B cell (primary cell): ENCODE data around the gene SGCD. TPM values are rescaled to one million over a fixed set of nuclear protein-coding genes. Genes with fewer than 3 reads are reported as not detected.

Experiments
- ATAC-seq: fragments of 200-7000 bp; cut with Tn5 transposase; one replicate; pipeline ENCODE4 v1.10.0; 2021; ENCODE audit warnings: low read depth, mild to moderate bottlenecking, moderate number of reproducible peaks, moderate library complexity
- CTCF ChIA-PET: fragments of 350-600 bp; sonication (Branson Sonifier 250); formaldehyde crosslinking; loops from one replicate; lab custom pipeline; 2021; ENCODE audit warnings: antibody characterized with exemption, inconsistent platforms; lab: Charles Lee
- POLR2A ChIA-PET: fragments of 350-600 bp; sonication (Branson Sonifier 250); formaldehyde crosslinking; loops from one replicate; lab custom pipeline; 2021; ENCODE audit warnings: antibody characterized with exemption; lab: Charles Lee
- DNase-seq: peaks from one replicate; pipeline ENCODE4 v3.0.0; 2013
- H2AFZ ChIP-seq: 2 replicates; pipeline ENCODE4 v1.6.1; 2012; ENCODE audit warnings: mild to moderate bottlenecking, low read depth, low read length; ENCODE audit not compliant: insufficient read depth, poor library complexity, severe bottlenecking
- H3K27ac ChIP-seq, 2 donors: 1 replicate in 1 of 2; 2 replicates in 1 of 2; pipeline ENCODE4 v1.5.1; 2012 to 2013; ENCODE audit warnings: low read length in 2 of 2, mild to moderate bottlenecking in 2 of 2, moderate library complexity in 1 of 2
- H3K27me3 ChIP-seq, 4 experiments: fragments of 200-600 bp in 1 of 4; sonication (generic) in 1 of 4; replicated peaks in 1 of 4; 1 replicate in 2 of 4; 2 replicates in 2 of 4; pipeline versions ENCODE4 v1.6.1 to v1.7.0; 2013 to 2016; ENCODE audit warnings: low read length in 3 of 4, mild to moderate bottlenecking in 2 of 4, mixed read lengths in 1 of 4, moderate library complexity in 1 of 4; ENCODE audit not compliant: insufficient read depth in 4 of 4, control insufficient read depth in 3 of 4; ENCODE audit errors: control extremely low read depth in 1 of 4
- H3K36me3 ChIP-seq, 2 experiments: replicated peaks in 1 of 2; 1 replicate in 1 of 2; 2 replicates in 1 of 2; pipeline versions ENCODE4 v1.6.1 to v1.7.1; 2013; ENCODE audit warnings: low read length in 1 of 2; ENCODE audit not compliant: insufficient read depth in 2 of 2, control insufficient read depth in 1 of 2; ENCODE audit errors: control extremely low read depth in 1 of 2, extremely low read depth in 1 of 2
- H3K4me1 ChIP-seq, 2 donors: fragments of 200-600 bp in 1 of 2; sonication (generic) in 1 of 2; 1 replicate in 1 of 2; 2 replicates in 1 of 2; pipeline versions ENCODE4 v1.5.1 to v1.6.1; 2013 to 2017; ENCODE audit warnings: low read length in 2 of 2; ENCODE audit not compliant: control insufficient read depth in 2 of 2, insufficient read depth in 2 of 2
- H3K4me2 ChIP-seq: replicated peaks from 2 replicates; pipeline ENCODE3; 2012; ENCODE audit warnings: mild to moderate bottlenecking, low read depth, low read length; ENCODE audit not compliant: poor library complexity, severe bottlenecking
- H3K4me3 ChIP-seq, 5 experiments: fragments of 200-600 bp in 1 of 5; sonication (generic) in 1 of 5; 1 replicate in 3 of 5; 2 replicates in 2 of 5; pipeline versions ENCODE4 v1.5.1 to v1.7.0; 2011 to 2016; ENCODE audit warnings: low read length in 4 of 5, mild to moderate bottlenecking in 4 of 5, low read depth in 2 of 5, control low read depth in 1 of 5, moderate library complexity in 1 of 5; ENCODE audit not compliant: insufficient read depth in 1 of 5; ENCODE audit errors: control extremely low read depth in 1 of 5, extremely low read depth in 1 of 5
- H3K79me2 ChIP-seq: fragments of 200-600 bp; sonication (generic); one replicate; pipeline ENCODE4 v1.6.0; 2016; ENCODE audit warnings: low read length; ENCODE audit not compliant: control insufficient read depth, insufficient read depth
- H3K9ac ChIP-seq: fragments of 200-600 bp; sonication (generic); 2 replicates; pipeline ENCODE4 v1.6.1; 2017; ENCODE audit warnings: mild to moderate bottlenecking, low read length, moderate library complexity
- H3K9me3 ChIP-seq, 3 donors: one replicate each; pipeline versions ENCODE4 v1.6.1 to v1.7.1; 2013; ENCODE audit warnings: low read length in 2 of 3; ENCODE audit not compliant: control insufficient read depth in 2 of 3, insufficient read depth in 1 of 3; ENCODE audit errors: control extremely low read depth in 1 of 3
- H4K20me1 ChIP-seq: 2 replicates; pipeline ENCODE4 v1.6.0; 2012; ENCODE audit warnings: mild to moderate bottlenecking, low read length; ENCODE audit not compliant: insufficient read depth, control insufficient read depth, poor library complexity, severe bottlenecking
- H3K27ac Mint-ChIP-seq: one replicate; pipeline ENCODE4 v1.8.0; 2021; ENCODE audit warnings: mixed read lengths
- H3K27me3 Mint-ChIP-seq: one replicate; pipeline ENCODE4 v1.8.0; 2021; ENCODE audit warnings: mixed read lengths
- H3K4me1 Mint-ChIP-seq: one replicate; pipeline ENCODE4 v1.8.0; 2021; ENCODE audit warnings: mixed read lengths
- H3K4me3 Mint-ChIP-seq: one replicate; pipeline ENCODE4 v1.8.0; 2021; ENCODE audit warnings: mixed read lengths
- H3K9me3 Mint-ChIP-seq: one replicate; pipeline ENCODE4 v1.8.0; 2022; ENCODE audit warnings: mixed read lengths; ENCODE audit not compliant: insufficient read depth
- CTCF ChIP-seq: fragments of 200-600 bp; IDR thresholded peaks from one replicate; pipeline ENCODE4 v1.8.0; 2022; ENCODE audit warnings: antibody characterized with exemption, mild to moderate bottlenecking
- EZH2 ChIP-seq: IDR thresholded peaks from 2 replicates; pipeline ENCODE4 v1.6.1; 2012; ENCODE audit warnings: borderline replicate concordance, low read depth, mild to moderate bottlenecking, moderate library complexity, low read length; ENCODE audit not compliant: insufficient read depth, poor library complexity, severe bottlenecking
- WGBS: methylation state at CpG from one replicate; pipeline ENCODE4 v1.1.5; 2013; ENCODE audit warnings: missing lambda C conversion rate; ENCODE audit not compliant: insufficient coverage; 5-methylcytosine and 5-hydroxymethylcytosine counted together
- intact Hi-C: fragments of 100-400 bp; cut with micrococcal nuclease; formaldehyde crosslinking; loops from one replicate; pipeline ENCODE4 v1.10.0; 2022
- polyA plus RNA-seq: library from polyadenylated mRNA; depleted of rRNA; stranded (reverse); fragments of >200 nt; gene quantifications from 2 replicates; pipeline ENCODE4 v1.2.3, GENCODE V29; 2012
- total RNA-seq, 2 donors: library from RNA; stranded (reverse); fragments of 120-200 nt in 1 of 2; gene quantifications; 1 replicate in 1 of 2; 2 replicates in 1 of 2; pipeline versions ENCODE4 v1.2.3 to v1.2.4, GENCODE V29; 2013 to 2022

Gene SGCD
- total and polyA plus RNA-seq, 2 donors (not counting 1 experiment from before 2014, with no cell fraction given), result not detected

- no peaks in the 10 kb centered on the region for H3K79me2 ChIP-seq
- no peaks in the 10 kb centered on the region for H3K27me3 ChIP-seq
- H3K4me1 Mint-ChIP-seq, result no peaks in the 10 kb centered on the region
- H3K36me3 ChIP-seq, result no peaks in the 10 kb centered on the region
- H3K4me3 Mint-ChIP-seq, result no peak overlapping the region
- TF ChIP-seq EZH2 (no peak), CTCF (no peak)
- no peak for DNase-seq
- ChIA-PET CTCF (no interaction called here), POLR2A (no interaction called here)
- no peak overlapping the region for H3K4me3 ChIP-seq
- H2AFZ ChIP-seq, result no peak overlapping the region
- 70% methylated on average over 2 of the region's 4 CpGs for WGBS
- H3K9me3 Mint-ChIP-seq, result no peaks in the 10 kb centered on the region
- no peaks in the 10 kb centered on the region for H3K4me1 ChIP-seq
- H3K9ac ChIP-seq, result no peak overlapping the region
- H3K4me2 ChIP-seq, result no peak overlapping the region
- no peaks in the 10 kb centered on the region for H4K20me1 ChIP-seq
- H3K27me3 Mint-ChIP-seq, result peaks cover 3% of the 10 kb centered on the region
- no peak overlapping the region for H3K27ac Mint-ChIP-seq
- no peak overlapping the region for H3K27ac ChIP-seq
- intact Hi-C loops, result no loop called here
- no peak for ATAC-seq
- no peaks in the 10 kb centered on the region for H3K9me3 ChIP-seq
These were observed 94.8 kb downstream of the SGCD start for GRCh38 chr5:156421798-156422197.

GRCh38 chr5:156423597-156423996 lies 96.6 kb downstream of the SGCD start:
- H3K9ac ChIP-seq, result no peak overlapping the region
- H3K9me3 Mint-ChIP-seq, result no peaks in the 10 kb centered on the region
- ATAC-seq (no peak), DNase-seq (no peak)
- H3K36me3 ChIP-seq, result no peaks in the 10 kb centered on the region
- CTCF ChIA-PET, result no interaction called here
- no peak overlapping the region for H3K27ac Mint-ChIP-seq
- H3K27me3 ChIP-seq, result no peaks in the 10 kb centered on the region
- TF ChIP-seq EZH2 (no peak), CTCF (no peak)
- no peak overlapping the region for H3K4me2 ChIP-seq
- H4K20me1 ChIP-seq, result no peaks in the 10 kb centered on the region
- H2AFZ ChIP-seq, result no peak overlapping the region
- no peak overlapping the region for H3K27ac ChIP-seq
- H3K4me3 Mint-ChIP-seq, result no peak overlapping the region
- peaks cover 3% of the 10 kb centered on the region for H3K27me3 Mint-ChIP-seq
- WGBS, result no CpG with 5 or more reads among the region's 3 CpGs
- no peaks in the 10 kb centered on the region for H3K4me1 ChIP-seq
- POLR2A ChIA-PET, result no interaction called here
- H3K9me3 ChIP-seq, result no peaks in the 10 kb centered on the region
- no peak overlapping the region for H3K4me3 ChIP-seq
- H3K79me2 ChIP-seq, result no peaks in the 10 kb centered on the region
- no peaks in the 10 kb centered on the region for H3K4me1 Mint-ChIP-seq
- intact Hi-C loops, result no loop called here
